HuH-7.5 (cell line): ENCODE data around the gene KLF16.
A peak's percentile ranks its signal among the peaks of the same experiment; 100 is the strongest.

Experiments used
- DNase-seq: peaks from one replicate; pipeline ENCODE4 v3.0.0; 2011; ENCODE audit warnings: low spot score

The KLF16 gene

DNA sequence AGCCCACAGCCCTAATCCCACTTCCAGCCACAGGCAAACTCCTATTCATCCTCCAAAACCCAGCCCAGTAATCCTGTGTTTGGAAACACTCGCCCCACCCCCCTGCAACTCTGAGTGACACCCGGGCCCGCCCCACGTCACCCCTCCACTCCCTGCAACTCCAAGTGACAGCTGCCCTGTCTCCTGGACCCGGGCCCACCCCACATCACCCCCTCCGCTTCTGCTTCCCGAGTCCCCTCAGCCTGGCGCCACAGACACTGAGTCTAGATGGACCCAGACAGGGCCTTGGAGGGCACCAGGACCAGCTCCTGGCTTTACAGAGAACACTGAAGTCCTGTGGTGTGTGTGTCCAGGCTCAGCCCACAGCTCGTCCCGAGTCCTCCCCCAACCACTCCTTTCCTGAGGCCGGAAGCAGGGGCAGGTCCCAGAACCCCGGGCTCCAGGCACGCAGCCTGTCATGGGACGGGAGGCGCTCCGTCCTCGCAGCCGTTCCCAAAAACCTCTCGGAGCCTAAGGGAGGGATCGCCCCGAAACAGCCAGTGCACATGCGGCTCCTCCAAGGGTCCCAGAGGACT lies 22.8 kb downstream of the KLF16 start:
- DNase-seq = no peak

DNA sequence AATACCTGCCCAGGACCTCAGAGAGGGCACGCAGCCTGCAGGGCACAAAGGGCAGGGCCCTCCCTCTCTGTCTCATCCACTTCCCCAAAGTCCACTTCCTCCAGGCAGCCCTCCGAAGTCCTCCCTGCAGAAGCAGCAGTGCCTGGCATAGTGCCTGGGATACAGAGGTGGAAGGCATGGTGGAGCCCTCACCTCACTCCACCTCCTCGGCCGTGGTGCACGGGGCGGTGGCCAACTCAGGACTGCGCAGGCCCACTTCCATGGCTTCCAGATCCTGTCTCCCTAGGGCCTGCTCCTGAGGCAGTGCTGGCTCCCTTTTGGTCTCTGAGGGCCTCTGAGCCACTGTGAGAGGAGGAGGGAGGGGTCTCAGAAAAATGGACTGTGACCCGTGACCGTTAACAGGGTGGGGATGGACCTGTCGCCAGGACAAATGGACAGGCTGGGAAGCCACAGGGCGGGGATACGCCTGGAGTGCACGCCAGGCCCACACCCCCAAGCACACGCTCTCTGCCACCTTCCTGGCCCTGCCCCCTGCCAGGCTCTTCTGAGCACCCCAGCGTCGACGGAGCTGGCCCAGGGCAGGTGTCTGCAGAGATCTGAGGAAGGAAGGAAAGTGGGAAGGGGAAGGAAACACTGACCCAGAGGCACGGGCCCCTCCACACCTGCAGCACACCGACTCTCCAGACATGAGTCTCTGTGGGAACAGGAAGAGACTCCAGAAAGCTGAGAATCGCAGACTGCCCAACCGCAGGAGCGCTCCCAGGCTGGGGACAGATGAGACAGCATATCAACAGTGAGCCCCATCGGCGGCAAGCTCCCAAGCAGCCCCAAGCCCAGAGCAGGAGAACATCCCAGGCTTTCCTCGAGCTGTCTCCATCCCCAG lies 23.5 kb downstream of the KLF16 start:
- no peak for DNase-seq

DNA sequence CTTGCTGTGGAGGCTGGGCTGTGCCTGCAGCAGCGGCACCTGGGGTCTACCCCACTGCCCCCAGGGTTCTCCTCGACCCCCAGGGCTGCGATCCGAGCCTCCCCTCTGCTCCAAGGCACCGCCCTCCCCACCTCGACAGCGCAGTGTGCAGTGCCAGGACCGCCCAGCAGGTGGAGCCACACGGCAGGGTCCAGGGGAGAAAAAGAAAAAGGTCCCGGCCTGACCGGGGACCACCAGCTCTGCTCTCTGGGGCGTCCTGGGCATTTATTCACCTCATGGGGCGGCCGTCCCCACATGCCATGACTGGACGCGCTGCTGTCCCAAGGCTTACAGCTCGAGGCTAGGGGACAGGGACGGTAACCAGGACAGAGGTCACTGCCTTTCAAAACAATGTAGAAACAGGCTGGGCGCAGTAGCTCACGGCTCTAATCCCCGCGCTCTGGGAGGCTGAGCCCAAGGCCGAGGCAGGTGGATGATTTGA lies 25.7 kb downstream of the KLF16 start:
- peak; percentile 93 for DNase-seq

DNA sequence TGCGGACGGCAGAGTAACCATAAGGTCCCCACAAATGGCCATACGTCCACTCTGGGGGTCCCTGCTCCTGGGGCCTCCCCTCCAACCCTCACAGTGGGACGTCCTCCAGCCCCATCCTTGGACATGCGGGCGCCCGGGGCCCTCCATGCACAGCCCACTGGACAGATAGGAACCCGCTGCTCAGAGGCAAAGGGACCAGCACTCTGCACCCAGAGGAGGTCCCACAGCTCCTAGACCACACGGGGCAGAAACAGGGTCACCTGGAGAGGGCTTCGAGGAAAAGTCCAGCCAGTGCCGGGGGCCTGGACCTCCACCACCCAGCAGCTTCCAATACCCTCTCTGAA lies 26.2 kb downstream of the KLF16 start:
- DNase-seq = no peak

DNA sequence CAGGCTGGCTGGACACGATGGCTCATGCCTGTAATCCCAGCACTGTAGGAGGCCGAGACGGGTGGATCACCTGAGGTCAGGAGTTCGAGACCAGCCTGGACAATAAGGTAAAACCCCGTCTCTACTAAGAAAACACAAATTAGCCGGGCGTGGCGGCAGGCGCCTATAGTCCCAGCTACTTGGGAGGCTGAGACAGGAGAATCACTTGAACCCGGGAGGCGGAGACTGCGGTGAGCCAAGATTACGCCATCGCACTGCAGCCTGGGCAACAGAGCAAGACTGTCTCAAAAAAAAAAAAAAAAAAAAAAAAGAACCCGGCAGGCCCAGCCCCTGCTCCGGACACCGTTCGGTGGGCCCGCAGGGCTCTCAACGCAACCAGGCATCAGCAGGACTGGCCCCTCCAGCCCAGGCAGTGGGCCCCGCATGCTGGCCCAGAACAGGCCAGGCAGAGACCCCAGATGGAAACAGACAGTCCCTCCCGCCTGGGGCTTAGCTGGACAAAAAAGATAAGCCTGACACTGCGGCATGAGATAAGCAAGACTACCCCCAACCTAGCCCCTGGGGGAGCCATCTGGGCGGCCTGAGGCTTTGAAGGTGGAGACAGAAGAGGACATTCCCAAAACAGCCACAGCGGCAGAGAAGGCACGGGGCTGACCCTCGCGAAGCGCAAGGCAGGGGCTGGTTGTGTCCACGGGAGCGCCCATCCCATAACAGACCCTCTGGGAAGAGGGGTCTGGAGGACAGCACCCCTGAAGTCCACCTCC lies 26.7 kb downstream of the KLF16 start:
- no peak for DNase-seq

DNA sequence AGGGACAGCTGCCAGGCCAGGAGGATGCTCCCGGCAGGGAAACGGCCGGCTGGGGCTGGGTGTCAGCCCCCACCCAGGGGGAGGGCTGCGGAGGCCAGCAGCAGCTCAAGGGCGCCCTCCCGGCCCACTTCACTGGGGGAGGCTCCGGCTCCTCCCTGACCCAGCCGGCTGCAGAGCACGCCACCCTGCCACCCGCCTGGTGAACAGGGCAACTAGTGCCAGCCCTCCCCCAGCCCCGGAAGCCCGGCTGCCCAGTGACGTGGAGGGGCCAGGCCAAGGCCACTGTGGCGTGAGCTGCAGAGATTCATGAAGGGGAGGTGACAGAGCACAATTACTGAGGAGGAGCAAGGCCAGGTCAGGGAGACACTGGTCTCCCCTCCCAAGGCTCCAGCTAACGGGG lies 29.8 kb downstream of the KLF16 start:
- DNase-seq = no peak

DNA sequence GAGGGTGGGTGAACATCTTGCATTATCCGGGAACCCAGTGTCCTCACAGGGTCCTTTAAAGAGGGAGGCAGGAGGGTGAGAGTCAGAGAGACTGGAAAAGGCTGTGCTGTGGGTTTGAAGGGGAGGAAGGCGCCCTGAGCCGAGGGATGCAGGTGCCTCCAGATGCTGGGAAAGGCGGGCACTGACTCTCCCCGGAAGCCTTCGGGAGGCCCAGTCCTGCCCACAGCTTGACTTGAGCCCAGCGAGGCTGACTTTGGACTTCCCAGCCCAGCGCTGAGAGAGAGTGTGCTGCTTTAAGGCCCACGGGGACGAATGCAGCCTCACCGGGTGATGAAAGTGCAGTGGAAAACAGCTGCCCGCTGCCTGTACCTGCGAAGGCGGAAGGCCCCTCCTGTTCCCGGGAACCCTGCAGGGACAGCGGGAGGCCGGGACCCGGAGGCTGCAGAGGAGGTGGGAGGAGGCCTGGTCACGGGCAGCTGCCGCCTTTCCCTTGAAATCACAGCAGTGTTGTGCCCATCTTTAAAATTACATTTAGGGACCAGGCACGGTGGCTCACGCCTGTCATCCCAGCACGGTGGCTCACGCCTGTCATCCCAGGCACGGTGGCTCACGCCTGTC lies 31.2 kb downstream of the KLF16 start:
- DNase-seq = no peak

DNA sequence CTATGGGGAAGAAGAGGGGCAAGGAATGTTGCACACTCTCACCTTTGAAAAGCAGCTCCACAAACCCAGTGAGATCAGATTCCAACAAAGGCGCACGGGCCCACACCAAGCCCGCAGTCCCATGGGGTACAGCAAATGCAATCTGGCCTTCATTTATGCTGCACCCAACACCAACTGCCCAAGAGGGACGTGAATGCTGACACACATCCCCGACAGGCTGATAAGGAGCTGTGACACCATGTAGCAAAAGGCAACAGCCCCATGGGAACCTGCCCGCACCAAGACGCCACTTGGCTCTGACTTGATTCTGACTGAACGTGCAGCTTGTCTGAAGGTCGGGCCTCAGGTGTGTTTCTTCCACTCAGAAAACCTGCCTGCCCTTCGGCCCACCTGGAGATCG lies 32.4 kb downstream of the KLF16 start:
- DNase-seq = no peak

DNA sequence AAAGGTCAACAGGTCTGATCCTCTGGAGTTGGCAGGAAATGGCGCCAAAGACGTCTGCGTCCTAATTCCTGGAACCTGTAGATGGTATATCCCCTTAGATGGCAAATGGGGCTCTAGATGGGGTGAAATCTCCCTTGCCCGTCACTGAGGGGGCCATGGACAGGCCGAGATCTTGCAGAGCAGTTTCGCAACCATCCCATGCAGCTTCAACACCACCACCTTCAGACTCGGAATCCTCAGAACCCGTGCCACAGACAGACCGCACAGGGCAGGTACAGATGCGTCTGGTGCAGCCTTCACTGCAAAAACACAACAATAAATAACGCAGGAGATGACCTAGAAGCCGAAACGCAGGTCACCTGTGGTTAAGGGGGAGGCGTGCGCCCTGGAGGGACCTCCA lies 32.8 kb downstream of the KLF16 start:
- DNase-seq = no peak

DNA sequence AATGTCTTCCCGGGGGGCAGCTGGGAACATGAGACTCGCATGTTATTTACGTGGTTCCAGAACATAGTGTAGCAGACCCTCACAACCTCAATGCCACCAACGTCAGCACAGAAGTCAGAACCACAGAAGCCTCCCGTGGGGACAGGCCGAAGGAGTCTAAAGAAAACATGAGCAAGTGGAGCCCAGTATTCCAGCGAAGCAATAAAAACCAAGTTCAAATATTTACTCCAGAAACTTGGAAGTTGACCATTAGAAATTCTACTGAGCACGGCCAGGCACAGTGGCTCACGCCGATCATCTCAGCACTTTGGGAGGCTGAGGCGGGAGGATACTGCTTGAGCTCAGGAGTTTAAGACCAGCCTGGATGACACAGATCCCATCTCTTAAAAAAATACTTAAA lies 33.4 kb downstream of the KLF16 start:
- no peak for DNase-seq

DNA sequence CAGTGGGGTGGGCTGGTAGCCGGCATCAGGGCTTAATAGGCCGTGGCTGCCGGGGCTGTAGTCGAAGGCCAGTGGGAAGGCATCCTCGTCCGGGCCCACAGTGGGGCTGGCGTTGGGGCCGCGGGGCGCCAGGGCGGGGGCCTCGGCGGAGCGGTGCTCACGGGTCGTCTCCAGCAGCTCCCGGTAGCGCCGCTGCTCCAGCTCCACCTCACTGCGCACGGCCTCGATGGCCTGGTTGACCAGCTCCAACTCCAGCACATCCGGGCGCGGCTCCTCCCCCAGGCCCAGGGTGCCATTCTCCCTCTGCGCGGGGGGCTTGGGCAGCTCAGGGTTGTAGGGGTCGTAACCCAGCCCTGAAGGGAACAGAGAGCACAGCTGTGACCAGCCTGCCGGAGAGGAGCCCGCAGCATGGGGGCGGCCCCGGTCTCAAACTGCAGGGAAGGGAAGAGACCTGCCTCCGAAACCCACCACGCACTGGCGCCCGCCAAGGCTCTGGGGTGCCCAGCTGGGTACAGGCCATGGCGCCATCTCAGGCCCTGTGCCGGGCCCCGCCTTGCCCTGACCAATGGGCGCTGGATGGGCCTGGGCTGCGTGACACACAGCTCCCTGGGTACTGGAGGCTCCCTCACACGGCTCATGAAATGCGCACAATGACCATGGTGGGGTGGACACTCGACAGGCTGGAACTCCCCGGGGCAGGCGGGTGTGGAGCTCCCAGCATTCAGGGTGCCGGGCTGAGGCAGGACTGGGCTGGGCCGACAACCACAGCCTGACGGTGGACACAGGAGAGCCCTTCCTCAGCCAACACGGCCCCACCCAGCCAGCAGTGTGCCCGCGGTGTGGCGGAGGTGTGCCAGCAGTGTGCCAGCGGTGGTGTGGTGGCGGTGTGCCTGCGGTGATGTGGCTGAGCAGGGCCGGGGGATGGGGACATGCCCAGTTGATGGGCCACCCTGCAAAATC lies 34.8 kb downstream of the KLF16 start:
- DNase-seq = no peak

DNA sequence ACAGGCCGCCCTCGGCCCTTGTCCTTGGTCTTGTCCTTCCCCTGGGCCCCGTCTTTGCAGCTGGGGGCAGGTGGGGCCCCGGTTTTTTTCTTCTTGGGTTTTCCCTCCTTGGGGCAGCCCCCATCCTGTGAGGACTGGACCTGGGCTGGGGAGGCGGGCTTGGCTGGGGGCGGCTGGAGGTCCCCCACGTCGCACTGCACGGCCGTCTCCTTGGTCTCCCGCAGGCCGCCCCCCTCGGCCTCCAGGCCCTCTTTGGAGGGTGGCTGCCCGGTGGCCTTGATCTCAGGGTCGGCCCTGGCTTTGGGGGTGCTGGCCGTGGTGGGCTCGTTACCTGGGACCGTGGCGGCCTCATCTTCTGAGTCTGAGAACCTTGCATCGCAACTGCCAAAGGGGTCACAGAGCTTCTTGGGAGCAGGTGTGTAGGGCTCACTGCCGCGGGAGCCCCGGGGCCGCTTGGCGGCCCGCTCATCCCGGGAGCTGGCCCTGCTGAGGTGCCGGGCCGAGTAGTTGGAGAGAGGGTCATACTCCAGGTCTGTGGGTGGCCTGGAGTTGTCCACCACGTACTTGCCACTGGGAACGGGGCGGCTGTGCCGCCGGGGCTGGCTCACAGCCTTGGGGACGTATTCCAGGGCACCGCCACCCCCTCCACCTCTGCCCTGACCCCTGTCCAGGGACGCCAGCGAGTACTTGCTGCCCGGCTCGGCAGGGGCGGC lies 35.7 kb downstream of the KLF16 start:
- no peak for DNase-seq

DNA sequence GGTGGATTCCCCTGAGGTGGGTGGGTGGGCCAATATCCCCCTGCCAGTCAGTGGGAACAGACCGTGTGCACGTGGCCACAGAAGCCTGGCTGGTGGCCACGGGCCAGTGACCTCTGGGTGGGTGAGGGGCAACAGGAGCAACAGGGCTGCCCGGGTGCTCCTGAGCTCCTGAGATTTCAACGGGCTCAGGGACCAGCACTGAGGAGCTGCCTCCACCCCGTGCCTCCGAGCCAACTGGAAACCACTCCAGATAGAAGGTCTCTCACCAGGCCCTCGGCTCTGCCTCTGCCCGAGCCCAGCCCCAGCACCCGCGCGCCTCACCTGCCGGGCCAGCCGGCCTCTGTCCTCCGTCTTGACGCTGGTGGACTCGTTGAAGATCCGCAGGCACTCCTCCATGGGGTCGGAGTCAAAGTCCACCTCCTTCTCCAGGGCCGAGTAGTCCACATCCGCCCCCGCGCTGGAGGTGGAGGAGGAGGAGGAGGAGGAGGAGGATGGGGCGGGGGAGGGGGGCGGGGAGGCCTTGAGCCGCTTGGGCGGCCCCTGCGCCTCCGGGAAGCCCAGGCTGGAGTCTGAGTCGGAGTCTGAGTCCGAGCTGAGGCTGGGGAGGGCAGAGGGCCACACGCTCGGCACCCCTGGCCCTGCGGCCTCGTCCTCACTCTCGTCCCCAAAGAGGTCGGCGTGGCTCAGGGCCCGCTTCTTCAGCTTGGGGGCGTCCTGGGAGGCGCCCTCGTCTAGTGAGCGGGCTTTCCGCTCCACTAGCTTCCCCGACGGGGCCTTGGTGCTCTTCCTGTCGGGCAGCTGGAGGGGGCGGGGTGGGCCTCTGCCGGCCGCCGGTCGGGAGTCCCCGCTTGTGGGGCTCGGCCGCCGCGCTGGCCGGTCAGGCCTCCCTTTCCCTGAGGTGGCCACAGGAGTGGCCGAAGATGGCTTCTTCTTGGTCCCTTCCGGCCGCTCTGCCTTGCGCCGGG lies 36.5 kb downstream of the KLF16 start:
- no peak for DNase-seq

DNA sequence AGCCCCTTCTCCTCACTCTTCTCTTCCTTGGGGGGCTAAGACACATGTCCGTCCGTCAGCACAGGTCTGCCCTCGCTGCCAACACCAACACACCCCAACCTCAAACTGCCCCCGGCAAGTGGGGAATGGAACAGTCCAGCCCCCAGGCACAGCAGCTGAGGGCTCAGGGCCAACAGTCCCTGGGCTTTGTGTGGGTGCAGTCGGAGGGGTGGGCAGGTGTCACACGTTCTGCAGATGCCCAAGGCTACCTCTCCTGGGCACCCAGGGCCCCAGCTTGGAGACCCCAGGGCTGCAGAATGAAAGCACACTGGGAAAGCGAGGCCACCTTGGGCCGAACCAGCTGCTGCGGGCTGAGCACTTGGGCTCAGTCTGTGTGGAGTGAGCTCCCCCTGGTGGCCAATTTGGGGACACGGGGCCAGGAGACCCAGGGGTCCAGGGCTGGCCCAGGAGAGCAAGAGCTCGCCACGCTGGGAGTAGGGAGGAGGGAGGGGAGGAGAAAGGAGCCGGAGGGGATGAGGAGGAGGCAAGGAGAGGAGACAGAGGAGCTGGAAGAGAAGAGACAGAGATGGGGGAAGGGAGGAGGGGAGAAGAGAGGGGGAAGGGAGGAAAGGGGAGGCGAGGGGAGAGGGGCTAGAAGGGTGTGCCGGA lies 37.3 kb downstream of the KLF16 start:
- peak; percentile 100 for DNase-seq

DNA sequence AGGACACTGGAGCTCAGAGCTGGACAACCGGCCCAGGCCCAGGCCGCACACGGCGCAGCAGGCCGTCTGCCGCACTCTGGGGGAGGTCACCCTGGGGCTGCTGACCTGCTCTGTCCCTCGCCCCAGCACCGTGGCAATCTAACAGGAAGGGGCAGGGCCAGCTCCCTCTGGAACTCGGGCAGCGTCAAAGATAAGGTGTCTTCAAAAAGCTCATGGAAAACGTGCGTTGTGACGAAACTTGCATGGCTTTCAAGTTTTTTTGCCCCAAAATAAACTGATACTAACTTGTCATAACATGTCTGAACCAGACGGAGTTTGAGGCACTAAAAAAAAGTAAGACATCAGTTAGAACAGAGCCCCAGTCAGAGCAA lies 39.1 kb downstream of the KLF16 start:
- no peak for DNase-seq

DNA sequence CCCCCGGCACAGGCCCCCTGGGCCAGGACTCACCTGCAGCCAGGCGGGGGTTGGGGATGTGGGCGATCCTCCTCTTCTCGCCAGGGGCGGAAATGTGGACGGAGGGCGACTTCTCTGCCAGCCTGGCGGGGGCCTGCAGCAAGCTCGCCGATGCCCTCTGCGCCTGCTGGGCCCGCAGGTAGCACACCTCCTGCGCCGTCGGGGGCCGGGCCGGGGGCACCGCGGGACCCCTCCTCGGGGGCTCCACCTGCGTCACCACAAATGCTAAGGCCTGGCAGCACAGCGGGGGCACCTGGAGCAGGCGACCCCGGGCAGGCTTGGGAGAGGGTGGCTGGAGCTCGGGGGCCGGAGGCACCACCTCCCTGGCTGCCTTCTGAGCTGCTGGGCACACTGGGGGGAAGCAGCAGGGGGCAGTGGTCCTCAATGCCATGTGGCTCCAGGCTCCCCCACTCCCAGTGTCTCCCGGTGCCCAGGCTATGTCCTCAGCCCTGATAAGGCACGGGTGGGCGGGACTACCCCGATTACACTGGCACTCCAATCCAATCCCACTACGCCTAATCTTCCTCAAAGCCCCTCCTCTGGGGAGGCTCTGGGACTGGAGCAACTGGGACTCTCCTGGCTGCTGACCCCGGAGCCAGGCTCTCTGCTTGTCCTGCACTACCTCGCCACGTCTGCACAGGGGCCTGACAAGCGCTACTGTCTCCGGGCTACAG lies 39.7 kb downstream of the KLF16 start:
- DNase-seq = no peak

DNA sequence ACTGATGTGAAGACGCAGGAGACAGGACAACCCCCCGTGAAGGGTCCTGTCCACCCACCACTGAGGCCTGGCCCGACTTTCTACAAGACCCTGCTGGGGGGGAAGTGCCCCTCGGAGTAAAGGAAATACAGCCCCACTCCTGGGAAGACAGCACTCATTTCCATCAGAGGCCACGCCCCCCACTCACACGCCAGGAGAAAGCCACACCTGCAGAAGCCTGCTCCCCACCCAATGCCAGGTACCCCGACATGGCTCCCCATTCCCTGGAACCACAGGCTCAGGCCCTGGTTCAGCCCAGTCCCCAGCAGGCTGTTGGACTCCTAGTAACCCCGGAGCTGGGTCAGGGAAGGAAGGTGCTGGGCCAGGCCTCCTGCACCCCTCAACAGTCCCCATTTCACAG lies 40.4 kb downstream of the KLF16 start:
- no peak for DNase-seq

DNA sequence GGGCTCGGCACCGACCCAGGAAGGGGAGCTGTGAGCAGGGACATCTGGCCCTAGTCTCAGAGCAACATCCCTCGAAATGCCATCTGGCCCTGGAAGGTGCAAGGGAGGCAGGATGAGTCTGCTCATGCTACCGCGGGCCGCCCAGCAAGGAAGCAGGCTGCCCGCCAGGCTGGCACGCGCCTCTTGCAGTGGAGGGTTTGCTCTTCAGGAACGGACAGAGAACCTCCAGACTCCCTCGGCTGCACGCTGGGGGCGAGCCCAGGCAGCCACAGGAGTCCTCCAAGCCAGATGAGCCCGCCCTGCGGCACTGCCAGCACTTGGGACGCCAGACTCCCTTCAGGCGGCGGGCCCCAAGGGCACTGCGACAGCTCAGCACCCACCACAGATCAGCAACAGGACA lies 41.2 kb downstream of the KLF16 start:
- DNase-seq = no peak
